Measurements from ENCODE around the gene E4F1.

DNA sequence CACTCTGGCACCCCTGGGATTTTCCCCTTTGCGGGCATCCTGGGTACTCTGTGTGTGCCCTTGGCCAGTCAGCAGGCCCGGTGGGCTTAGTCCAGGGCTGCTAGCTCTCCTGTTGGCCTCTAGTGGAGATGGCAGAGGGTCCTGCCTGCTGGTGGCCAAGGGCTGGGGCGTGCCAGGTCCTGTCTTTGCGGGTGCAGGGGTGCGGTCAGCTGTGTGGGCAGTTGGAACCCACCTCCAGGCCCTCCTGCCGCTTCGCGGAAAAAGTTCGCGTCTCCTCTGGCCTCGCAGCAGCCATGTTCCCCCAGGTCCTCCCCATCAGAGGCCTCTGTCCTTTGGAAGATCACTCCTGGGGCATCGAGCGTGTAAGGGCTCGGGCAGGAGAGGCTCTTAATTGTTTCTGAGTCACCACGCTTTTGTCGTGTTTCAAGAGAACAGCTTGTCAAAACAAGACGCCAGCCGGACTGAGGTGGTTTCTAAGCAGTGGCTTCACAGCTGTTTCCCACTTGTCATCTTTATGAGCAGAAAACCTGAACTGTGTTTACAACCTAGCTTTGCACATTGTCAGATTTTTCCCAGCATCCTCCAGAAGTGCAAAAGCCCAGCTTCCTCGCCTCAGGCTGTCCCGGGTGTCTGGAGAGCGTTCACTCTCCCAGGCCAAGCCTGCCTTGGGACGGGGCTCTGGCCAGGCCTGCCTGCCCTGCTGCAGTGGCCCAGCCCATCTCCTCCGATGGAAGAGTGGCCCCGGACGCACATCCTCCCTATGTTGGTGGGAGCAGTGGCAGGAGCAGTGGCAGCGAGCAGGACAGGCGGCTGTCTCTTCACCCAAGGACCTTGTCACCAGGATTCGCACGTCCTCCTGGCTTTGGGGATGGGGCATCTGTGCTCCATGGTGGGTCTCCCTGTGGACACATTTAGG lies 7.9 kb downstream of the E4F1 start:
- TF ChIP-seq, protein P1, sequence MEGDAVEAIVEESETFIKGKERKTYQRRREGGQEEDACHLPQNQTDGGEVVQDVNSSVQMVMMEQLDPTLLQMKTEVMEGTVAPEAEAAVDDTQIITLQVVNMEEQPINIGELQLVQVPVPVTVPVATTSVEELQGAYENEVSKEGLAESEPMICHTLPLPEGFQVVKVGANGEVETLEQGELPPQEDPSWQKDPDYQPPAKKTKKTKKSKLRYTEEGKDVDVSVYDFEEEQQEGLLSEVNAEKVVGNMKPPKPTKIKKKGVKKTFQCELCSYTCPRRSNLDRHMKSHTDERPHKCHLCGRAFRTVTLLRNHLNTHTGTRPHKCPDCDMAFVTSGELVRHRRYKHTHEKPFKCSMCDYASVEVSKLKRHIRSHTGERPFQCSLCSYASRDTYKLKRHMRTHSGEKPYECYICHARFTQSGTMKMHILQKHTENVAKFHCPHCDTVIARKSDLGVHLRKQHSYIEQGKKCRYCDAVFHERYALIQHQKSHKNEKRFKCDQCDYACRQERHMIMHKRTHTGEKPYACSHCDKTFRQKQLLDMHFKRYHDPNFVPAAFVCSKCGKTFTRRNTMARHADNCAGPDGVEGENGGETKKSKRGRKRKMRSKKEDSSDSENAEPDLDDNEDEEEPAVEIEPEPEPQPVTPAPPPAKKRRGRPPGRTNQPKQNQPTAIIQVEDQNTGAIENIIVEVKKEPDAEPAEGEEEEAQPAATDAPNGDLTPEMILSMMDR (IDR thresholded peaks at IDR 0.05): no peak
- TF ChIP-seq POLR2A (IDR thresholded peaks at IDR 0.05): no peak

Data from testis (tissue), 2 donors.